Measurements from ENCODE around the gene PCK2.
"Not testable (repeated sequence)": the region's sequence is repeated elsewhere in the genome, so short reads cannot be mapped to it uniquely, and the experiment has no call there.

Gene PCK2

GRCh38 chr14:24098229-24098926 is 4.3 kb downstream of the PCK2 start:
- no peak for DNase-seq

DNA sequence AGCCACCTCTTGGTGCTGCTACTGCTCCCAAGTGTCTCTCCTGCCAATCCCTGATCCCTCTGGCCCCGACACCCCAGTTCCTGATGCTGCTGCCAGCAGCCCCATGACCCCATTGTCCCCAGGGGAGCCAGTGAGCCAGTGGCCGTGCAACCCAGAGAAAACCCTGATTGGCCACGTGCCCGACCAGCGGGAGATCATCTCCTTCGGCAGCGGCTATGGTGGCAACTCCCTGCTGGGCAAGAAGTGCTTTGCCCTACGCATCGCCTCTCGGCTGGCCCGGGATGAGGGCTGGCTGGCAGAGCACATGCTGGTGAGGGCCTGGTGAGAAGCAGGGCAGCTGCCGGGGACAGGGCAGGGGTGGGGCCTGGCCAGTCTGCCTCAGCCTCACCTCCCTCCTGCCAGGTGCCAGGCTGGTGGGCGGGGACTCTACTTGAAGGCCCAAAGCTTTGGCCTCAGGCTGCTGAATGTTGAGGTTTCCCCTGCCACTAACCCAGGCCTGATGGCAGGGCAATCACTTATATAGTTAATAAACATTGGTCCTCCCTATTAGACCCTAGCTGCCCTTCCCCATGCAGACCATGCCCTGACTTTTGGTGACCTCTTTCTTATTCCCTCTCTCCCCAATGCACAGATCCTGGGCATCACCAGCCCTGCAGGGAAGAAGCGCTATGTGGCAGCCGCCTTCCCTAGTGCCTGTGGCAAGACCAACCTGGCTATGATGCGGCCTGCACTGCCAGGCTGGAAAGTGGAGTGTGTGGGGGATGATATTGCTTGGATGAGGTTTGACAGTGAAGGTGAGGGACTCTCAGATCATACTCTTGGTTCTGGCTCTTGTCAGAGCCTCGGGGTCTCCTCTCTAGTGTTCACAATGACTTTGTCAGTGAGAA is 5.1 kb downstream of the PCK2 start:
- DNase-seq: no peak

GRCh38 chr14:24100197-24100981 is 6.3 kb downstream of the PCK2 start:
- no peak for DNase-seq

GRCh38 chr14:24100982-24101494 is 6.9 kb downstream of the PCK2 start:
- DNase-seq: no peak

GRCh38 chr14:24102357-24103048 is 8.4 kb downstream of the PCK2 start:
- no peak for DNase-seq

DNA sequence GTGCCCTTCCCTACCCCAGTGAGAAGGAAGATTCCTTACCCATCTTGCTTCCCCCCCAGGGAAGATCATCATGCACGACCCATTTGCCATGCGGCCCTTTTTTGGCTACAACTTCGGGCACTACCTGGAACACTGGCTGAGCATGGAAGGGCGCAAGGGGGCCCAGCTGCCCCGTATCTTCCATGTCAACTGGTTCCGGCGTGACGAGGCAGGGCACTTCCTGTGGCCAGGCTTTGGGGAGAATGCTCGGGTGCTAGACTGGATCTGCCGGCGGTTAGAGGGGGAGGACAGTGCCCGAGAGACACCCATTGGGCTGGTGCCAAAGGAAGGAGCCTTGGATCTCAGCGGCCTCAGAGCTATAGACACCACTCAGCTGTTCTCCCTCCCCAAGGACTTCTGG is 9.3 kb downstream of the PCK2 start:
- DNase-seq: no peak

DNA sequence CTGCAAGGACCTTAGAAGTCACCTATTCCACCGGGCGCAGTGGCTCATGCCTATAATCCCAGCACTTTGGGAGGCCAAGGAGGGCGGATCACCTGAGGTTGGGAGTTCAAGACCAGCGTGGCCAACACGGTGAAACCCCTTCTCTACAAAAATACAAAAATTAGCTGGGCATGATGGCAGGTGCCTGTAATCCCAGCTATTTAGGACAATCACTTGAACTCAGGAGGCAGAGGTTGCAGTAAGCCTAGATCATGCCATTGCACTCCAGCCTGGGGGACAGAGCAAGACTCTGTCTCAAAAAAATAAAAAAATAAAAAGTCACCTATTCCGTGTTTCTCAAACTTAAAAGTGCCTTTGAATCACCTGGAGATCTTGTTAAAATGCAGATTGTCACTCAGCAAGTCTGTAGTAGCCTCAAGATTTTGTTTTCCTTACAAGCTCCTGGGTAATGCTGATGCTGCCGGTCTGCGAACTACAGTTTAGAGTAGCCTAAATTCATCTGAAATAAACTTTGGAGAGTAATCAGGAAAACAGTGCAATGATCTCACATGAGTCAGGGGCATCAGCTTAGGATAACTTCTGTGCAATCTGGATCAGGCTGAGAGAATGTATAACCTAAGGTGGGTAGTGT is 11.6 kb downstream of the PCK2 start:
- DNase-seq: not testable (repeated sequence)

- DNase-seq: no peak
Measured at GRCh38 chr14:24106672-24107271, 12.7 kb downstream of the PCK2 start.

- DNase-seq: no peak
Measured at GRCh38 chr14:24108336-24108874, 14.3 kb downstream of the PCK2 start.

GRCh38 chr14:24110060-24110459 is 15.9 kb downstream of the PCK2 start:
- no peak for DNase-seq

DNA sequence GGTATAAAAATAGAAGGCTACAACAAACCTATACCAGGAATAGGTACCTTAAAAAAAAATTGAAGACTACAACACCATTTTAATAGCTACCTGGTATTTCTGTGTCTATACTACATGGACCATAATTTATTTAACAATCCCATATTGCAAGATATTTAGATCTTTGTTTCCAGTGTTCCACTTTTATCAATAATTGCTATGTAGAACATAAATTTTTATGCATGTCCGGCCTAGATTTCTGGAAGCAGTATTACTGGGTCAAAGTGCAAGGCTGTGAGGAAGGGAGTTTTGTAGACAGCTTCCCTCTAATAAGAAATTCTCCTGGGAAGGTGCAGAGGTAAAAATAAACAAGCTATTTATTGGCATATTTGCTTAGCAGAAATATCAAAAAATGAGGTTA is 16.4 kb downstream of the PCK2 start:
- no peak for DNase-seq

- no peak for DNase-seq
Measured at GRCh38 chr14:24113379-24113800, 19.3 kb downstream of the PCK2 start.

GRCh38 chr14:24113801-24114531 is 19.9 kb downstream of the PCK2 start:
- DNase-seq: peak; percentile 80

GRCh38 chr14:24114532-24115421 is 20.7 kb downstream of the PCK2 start, which contains the start of the genes DCAF11 and NRL:
Gene DCAF11, plus strand, starts transcription at chr14:24114777. Its CDS starts 818 bp downstream, at chr14:24115595.
Gene NRL, minus strand, starts transcription at chr14:24114949. Its CDS starts 32,101 bp downstream, at chr14:24082848.
- peak; percentile 98 for DNase-seq

DNA sequence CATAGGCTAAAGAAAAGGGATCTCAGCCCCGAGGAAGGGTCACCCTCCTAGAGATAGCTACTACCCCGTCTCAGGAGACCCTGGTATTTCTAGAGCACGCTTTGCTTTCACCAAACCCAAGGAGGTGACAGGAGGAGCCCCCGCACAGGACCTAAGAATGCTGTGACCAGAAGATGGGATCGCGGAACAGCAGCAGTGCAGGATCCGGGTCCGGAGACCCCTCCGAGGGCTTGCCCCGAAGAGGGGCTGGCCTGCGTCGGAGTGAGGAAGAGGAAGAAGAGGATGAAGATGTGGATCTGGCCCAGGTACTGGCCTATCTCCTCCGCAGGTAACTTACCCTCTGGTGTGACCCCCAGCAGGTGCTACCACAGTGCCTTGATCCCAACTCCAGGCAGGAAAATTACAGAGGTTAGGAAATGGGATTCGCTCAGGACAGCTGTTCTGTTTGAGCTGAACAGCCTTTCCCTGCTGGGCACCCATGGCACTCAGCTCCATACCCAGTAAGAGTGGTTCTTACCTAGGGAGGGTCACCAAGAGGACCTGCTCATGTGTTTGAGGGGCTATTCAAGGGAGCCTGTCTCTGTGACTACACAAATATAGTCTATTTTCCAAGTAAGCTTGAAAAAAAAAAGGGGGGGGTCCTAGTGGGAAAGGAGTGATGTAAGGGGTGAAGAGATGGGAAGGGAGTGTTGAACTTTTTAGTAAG is 21.5 kb downstream of the PCK2 start:
- DNase-seq: no peak

- DNase-seq: no peak
Measured at GRCh38 chr14:24116128-24116814, 22.2 kb downstream of the PCK2 start.

DNA sequence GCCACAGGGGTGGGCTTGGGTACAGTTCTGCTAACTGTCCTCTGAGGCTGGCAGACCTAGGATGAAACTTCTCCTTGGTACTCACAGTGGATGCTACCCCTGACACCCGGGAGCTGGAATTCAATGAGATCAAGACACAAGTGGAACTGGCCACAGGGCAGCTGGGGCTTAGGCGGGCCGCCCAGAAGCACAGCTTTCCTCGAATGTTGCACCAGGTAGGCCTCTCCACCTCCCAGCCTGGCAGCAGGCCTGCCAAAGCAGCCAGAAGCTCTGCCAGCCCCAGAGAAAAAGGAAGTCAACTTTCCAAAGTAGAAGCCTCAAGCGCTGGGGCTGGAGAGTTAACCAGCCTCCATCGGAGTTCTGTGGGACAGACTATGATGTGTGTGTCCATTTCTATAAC is 23.1 kb downstream of the PCK2 start:
- no peak for DNase-seq

GRCh38 chr14:24119691-24120090 is 25.6 kb downstream of the PCK2 start:
- DNase-seq: no peak

All from activated naive CD4-positive, alpha-beta T cell treated with Interleukin-2 at 50 U/mL for 16 hours (primary cell).